ENCODE results near the gene ZBTB42.

The ZBTB42 gene

GRCh38 chr14:104768437-104769323 is 32.2 kb upstream of the ZBTB42 start:
- peak; percentile 73 to 98 (median 94) for DNase-seq
- intact Hi-C loops (cut with DNase I), result loop anchor here (5.0 kb wide), 1 partner anchor 59 kb away; no protein-coding TSS in a partner anchor

GRCh38 chr14:104769324-104770071 is 31.4 kb upstream of the ZBTB42 start:
- intact Hi-C loops (cut with DNase I), result loop anchor here (5.0 kb wide), 1 partner anchor 58 kb away; no protein-coding TSS in a partner anchor

GRCh38 chr14:104770072-104770579 is 30.8 kb upstream of the ZBTB42 start:
- DNase-seq, result no peak
- intact Hi-C loops (cut with DNase I), result no loop called here

More at GRCh38 chr14:104769324-104770071, 31.4 kb upstream of the ZBTB42 start:
- DNase-seq, result no peak

GRCh38 chr14:104770851-104771272 is 30.0 kb upstream of the ZBTB42 start:
- intact Hi-C loops (cut with DNase I), result no loop called here
- no peak for DNase-seq

GRCh38 chr14:104771374-104771773 is 29.5 kb upstream of the ZBTB42 start:
- intact Hi-C loops (cut with DNase I), result no loop called here
- DNase-seq, result no peak

- no peak for DNase-seq
- intact Hi-C loops (cut with DNase I), result no loop called here
Observed at GRCh38 chr14:104771918-104772706, 28.8 kb upstream of the ZBTB42 start.

GRCh38 chr14:104772707-104773504 is 28.0 kb upstream of the ZBTB42 start:
- no peak for DNase-seq
- intact Hi-C loops (cut with DNase I), result no loop called here

GRCh38 chr14:104773505-104774452 is 27.1 kb upstream of the ZBTB42 start:
- DNase-seq, result no peak
- intact Hi-C loops (cut with DNase I), result no loop called here

GRCh38 chr14:104774453-104775072 is 26.3 kb upstream of the ZBTB42 start:
- intact Hi-C loops (cut with DNase I), result no loop called here
- no peak for DNase-seq

GRCh38 chr14:104775073-104775489 is 25.8 kb upstream of the ZBTB42 start:
- no peak for DNase-seq
- intact Hi-C loops (cut with DNase I), result no loop called here

- DNase-seq, result no peak
- intact Hi-C loops (cut with DNase I), result no loop called here
Observed at GRCh38 chr14:104776481-104776880, 24.4 kb upstream of the ZBTB42 start.

- DNase-seq, result no peak
- intact Hi-C loops (cut with DNase I), result no loop called here
Observed at GRCh38 chr14:104776961-104777807, 23.7 kb upstream of the ZBTB42 start.

GRCh38 chr14:104777808-104778249 is 23.1 kb upstream of the ZBTB42 start:
- DNase-seq, result no peak
- intact Hi-C loops (cut with DNase I), result no loop called here

GRCh38 chr14:104778694-104779331 is 22.1 kb upstream of the ZBTB42 start:
- intact Hi-C loops (cut with DNase I), result no loop called here
- no peak for DNase-seq

GRCh38 chr14:104779776-104780512 is 21.0 kb upstream of the ZBTB42 start:
- intact Hi-C loops (cut with DNase I), result no loop called here

More at GRCh38 chr14:104779776-104780512, 21.0 kb upstream of the ZBTB42 start:
- no peak for DNase-seq

All from head of caudate nucleus (tissue), 42 donors.